OCI-LY7 (cell line): ENCODE data around the gene ALDH1L1.

Experiments
- EZH2phosphoT487 ChIP-seq: fragments of 200-600 bp; sonication (generic); IDR thresholded peaks from 2 replicates; pipeline ENCODE4 v1.6.1; 2018; ENCODE audit warnings: low read depth, borderline replicate concordance, mild to moderate bottlenecking, mixed run types, antibody characterized with exemption, low read length, moderate library complexity, mixed read lengths
- TF ChIP-seq, protein P1 (sequence below): fragments of 200-600 bp; sonication (generic); conservative IDR thresholded peaks from 2 replicates; pipeline ENCODE4 v1.5.1; 2014; ENCODE audit warnings: mild to moderate bottlenecking, antibody characterized with exemption, low read length, moderate library complexity, mixed read lengths

DNA sequence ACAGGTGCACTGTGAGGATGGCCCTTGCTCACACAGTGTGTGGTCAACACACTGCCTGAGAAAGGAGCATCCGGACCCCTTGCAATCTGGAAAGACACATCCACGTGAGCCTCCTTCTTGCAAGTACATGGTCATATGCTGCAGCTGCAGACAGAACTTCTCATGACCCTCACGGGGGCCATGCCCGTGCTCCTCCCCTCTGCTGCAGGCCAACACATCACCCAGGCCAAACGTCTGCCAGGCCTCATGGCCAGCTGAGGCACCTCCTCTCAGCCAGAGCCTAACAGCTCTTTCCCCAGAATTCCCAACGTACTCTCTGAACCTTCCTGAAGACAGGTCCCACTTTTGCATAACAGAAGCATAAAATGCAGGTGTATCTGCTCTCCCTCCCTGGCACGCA is 121.7 kb downstream of the ALDH1L1 start:
- no peak for TF ChIP-seq EZH2phosphoT487
- TF ChIP-seq, protein P1, sequence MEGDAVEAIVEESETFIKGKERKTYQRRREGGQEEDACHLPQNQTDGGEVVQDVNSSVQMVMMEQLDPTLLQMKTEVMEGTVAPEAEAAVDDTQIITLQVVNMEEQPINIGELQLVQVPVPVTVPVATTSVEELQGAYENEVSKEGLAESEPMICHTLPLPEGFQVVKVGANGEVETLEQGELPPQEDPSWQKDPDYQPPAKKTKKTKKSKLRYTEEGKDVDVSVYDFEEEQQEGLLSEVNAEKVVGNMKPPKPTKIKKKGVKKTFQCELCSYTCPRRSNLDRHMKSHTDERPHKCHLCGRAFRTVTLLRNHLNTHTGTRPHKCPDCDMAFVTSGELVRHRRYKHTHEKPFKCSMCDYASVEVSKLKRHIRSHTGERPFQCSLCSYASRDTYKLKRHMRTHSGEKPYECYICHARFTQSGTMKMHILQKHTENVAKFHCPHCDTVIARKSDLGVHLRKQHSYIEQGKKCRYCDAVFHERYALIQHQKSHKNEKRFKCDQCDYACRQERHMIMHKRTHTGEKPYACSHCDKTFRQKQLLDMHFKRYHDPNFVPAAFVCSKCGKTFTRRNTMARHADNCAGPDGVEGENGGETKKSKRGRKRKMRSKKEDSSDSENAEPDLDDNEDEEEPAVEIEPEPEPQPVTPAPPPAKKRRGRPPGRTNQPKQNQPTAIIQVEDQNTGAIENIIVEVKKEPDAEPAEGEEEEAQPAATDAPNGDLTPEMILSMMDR, result no peak
